ENCODE results near the gene GREB1.

Gene GREB1

GRCh38 chr2:11563784-11564666 lies 30.2 kb downstream of the GREB1 start:
- peaks cover 28% of the 10 kb centered on the region for H3K27me3 ChIP-seq (ENCODE audit: insufficient read depth, low read length)
- no peak overlapping the region for H3K4me3 ChIP-seq (ENCODE audit: low read depth, low read length)
- H2AFZ ChIP-seq (ENCODE audit: low read length, unreplicated experiment), result no peak overlapping the region
- no peaks in the 10 kb centered on the region for H3K4me1 ChIP-seq (ENCODE audit: control insufficient read depth, insufficient read depth, low read length, unreplicated experiment)
- H3K79me2 ChIP-seq (ENCODE audit: control insufficient read depth, insufficient read depth, low read length, unreplicated experiment), result no peaks in the 10 kb centered on the region
- no peaks in the 10 kb centered on the region for H3K36me3 ChIP-seq (ENCODE audit: insufficient read depth, low read length)
- no peak overlapping the region for H3K27ac ChIP-seq (ENCODE audit: low read depth, low read length)

GRCh38 chr2:11564816-11565567 lies 31.1 kb downstream of the GREB1 start:
- Histone ChIP-seq H3K79me2 (ENCODE audit: control insufficient read depth, insufficient read depth, low read length, unreplicated experiment) (no peaks in the 10 kb centered on the region), H2AFZ (ENCODE audit: low read length, unreplicated experiment) (no peak overlapping the region), H3K36me3 (ENCODE audit: insufficient read depth, low read length) (no peaks in the 10 kb centered on the region), H3K27ac (ENCODE audit: low read depth, low read length) (no peak overlapping the region), H3K4me3 (ENCODE audit: low read depth, low read length) (no peak overlapping the region), H3K27me3 (ENCODE audit: insufficient read depth, low read length) (peaks cover 23% of the 10 kb centered on the region), H3K4me1 (ENCODE audit: control insufficient read depth, insufficient read depth, low read length, unreplicated experiment) (no peaks in the 10 kb centered on the region)

DNA sequence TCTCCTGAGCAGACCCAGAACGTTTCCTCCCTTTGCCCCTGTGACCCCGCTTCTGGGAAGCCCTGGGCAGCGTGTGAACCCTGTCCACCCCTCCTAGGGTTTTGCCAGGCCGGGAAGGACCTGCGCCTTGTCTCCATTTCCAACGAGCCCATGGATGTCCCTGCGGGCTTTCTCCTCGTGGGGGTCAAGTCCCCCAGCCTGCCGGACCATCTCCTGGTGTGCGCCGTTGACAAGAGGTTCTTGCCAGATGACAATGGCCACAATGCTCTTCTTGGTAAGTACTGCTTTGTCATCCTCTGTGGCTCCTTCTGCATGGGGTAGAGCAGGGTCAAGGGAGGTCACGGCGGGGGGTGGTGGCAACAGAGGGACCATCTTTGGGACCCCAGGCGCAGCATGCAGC lies 32.5 kb downstream of the GREB1 start:
- Histone ChIP-seq H3K27me3 (ENCODE audit: insufficient read depth, low read length) (peaks cover 27% of the 10 kb centered on the region; the same call in 1 of the 2 replicates), H2AFZ (ENCODE audit: low read length, unreplicated experiment) (no peak overlapping the region), H3K36me3 (ENCODE audit: insufficient read depth, low read length) (no peaks in the 10 kb centered on the region), H3K79me2 (ENCODE audit: control insufficient read depth, insufficient read depth, low read length, unreplicated experiment) (no peaks in the 10 kb centered on the region), H3K4me1 (ENCODE audit: control insufficient read depth, insufficient read depth, low read length, unreplicated experiment) (no peaks in the 10 kb centered on the region), H3K4me3 (ENCODE audit: low read depth, low read length) (no peak overlapping the region), H3K27ac (ENCODE audit: low read depth, low read length) (no peak overlapping the region)

DNA sequence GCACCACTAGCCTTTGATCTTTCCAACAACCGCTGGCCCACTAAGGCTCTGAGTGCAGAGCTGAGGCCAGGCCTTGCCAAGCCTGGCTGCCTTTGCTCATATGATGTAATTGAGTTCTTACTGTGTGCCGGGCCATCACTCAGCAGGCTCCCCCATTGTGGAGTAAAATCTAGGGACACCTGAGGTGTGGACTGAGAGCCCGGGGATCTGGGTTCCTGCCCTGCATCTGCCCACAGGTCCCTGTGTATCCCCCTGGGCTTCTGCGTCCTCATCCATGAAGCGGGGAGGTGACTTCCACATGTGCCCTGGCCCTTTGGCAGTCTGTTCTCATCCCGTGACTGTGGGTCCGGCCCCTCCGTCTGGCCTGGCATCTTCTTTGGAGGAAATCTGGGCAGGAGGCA lies 33.8 kb downstream of the GREB1 start:
- Histone ChIP-seq H3K79me2 (ENCODE audit: control insufficient read depth, insufficient read depth, low read length, unreplicated experiment) (no peaks in the 10 kb centered on the region), H3K4me3 (ENCODE audit: low read depth, low read length) (no peak overlapping the region), H2AFZ (ENCODE audit: low read length, unreplicated experiment) (no peak overlapping the region), H3K27me3 (ENCODE audit: insufficient read depth, low read length) (peaks cover 32% of the 10 kb centered on the region; the same call in 1 of the 2 replicates), H3K27ac (ENCODE audit: low read depth, low read length) (no peak overlapping the region), H3K4me1 (ENCODE audit: control insufficient read depth, insufficient read depth, low read length, unreplicated experiment) (no peaks in the 10 kb centered on the region), H3K36me3 (ENCODE audit: insufficient read depth, low read length) (no peaks in the 10 kb centered on the region)

- H3K27me3 ChIP-seq (ENCODE audit: insufficient read depth, low read length), result peaks cover 36% of the 10 kb centered on the region; the same call in 1 of the 2 replicates
These were observed 34.6 kb downstream of the GREB1 start for GRCh38 chr2:11568436-11568835.

DNA sequence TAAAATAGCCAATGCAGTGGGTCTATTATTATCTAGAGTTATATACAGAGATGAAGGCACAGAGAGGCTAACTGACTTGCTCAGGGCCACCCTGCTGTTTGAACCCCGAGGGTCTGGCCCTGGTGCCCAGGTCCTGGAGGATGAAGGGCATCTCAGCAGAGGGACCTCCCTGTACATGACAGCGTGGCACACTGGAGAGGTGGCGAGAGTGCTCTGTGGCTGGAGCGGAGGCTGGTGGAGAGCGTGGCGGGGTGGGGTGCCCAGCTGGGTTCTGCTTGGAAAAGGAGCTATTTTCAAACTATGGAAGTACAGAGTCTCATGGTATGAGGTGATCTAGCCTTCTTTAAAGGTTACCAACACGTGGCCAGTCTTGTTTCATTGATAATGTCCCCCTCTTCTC lies 35.8 kb downstream of the GREB1 start:
- Histone ChIP-seq H3K27ac (ENCODE audit: low read depth, low read length) (no peak overlapping the region), H3K79me2 (ENCODE audit: control insufficient read depth, insufficient read depth, low read length, unreplicated experiment) (no peaks in the 10 kb centered on the region), H2AFZ (ENCODE audit: low read length, unreplicated experiment) (no peak overlapping the region), H3K4me3 (ENCODE audit: low read depth, low read length) (no peak overlapping the region), H3K36me3 (ENCODE audit: insufficient read depth, low read length) (no peaks in the 10 kb centered on the region), H3K27me3 (ENCODE audit: insufficient read depth, low read length) (peaks cover 36% of the 10 kb centered on the region), H3K4me1 (ENCODE audit: control insufficient read depth, insufficient read depth, low read length, unreplicated experiment) (no peaks in the 10 kb centered on the region)

More at GRCh38 chr2:11568436-11568835, 34.6 kb downstream of the GREB1 start:
- Histone ChIP-seq H2AFZ (ENCODE audit: low read length, unreplicated experiment) (no peak overlapping the region), H3K4me1 (ENCODE audit: control insufficient read depth, insufficient read depth, low read length, unreplicated experiment) (no peaks in the 10 kb centered on the region), H3K4me3 (ENCODE audit: low read depth, low read length) (no peak overlapping the region), H3K79me2 (ENCODE audit: control insufficient read depth, insufficient read depth, low read length, unreplicated experiment) (no peaks in the 10 kb centered on the region), H3K27ac (ENCODE audit: low read depth, low read length) (no peak overlapping the region), H3K36me3 (ENCODE audit: insufficient read depth, low read length) (no peaks in the 10 kb centered on the region)

DNA sequence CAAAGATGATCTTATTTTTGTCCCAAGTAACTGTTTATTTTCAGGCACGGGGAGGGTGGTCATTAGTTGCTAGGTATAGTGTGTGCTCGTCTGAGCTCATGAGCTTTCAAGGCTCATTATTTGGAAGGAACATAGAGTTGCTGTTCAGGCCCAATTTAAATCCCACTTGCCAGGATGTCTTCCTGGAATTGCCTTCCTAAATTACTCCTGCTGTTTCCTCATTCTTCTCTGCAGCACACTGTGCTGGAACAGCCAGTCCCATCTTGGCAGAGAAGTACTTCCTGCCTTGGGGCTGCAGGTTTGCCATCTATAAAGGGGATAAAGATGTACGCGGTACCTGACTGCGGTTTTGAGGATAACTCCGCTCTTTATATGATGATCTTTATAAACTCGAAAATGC lies 37.3 kb downstream of the GREB1 start:
- H3K27me3 ChIP-seq (ENCODE audit: insufficient read depth, low read length), result peaks cover 35% of the 10 kb centered on the region
- H3K4me1 ChIP-seq (ENCODE audit: control insufficient read depth, insufficient read depth, low read length, unreplicated experiment), result no peaks in the 10 kb centered on the region
- H3K36me3 ChIP-seq (ENCODE audit: insufficient read depth, low read length), result no peaks in the 10 kb centered on the region
- no peak overlapping the region for H3K27ac ChIP-seq (ENCODE audit: low read depth, low read length)
- no peak overlapping the region for H3K4me3 ChIP-seq (ENCODE audit: low read depth, low read length)
- no peaks in the 10 kb centered on the region for H3K79me2 ChIP-seq (ENCODE audit: control insufficient read depth, insufficient read depth, low read length, unreplicated experiment)
- no peak overlapping the region for H2AFZ ChIP-seq (ENCODE audit: low read length, unreplicated experiment)

GRCh38 chr2:11572996-11573395 lies 39.2 kb downstream of the GREB1 start:
- Histone ChIP-seq H2AFZ (ENCODE audit: low read length, unreplicated experiment) (no peak overlapping the region), H3K79me2 (ENCODE audit: control insufficient read depth, insufficient read depth, low read length, unreplicated experiment) (no peaks in the 10 kb centered on the region), H3K4me1 (ENCODE audit: control insufficient read depth, insufficient read depth, low read length, unreplicated experiment) (no peaks in the 10 kb centered on the region), H3K27me3 (ENCODE audit: insufficient read depth, low read length) (peaks cover 39% of the 10 kb centered on the region), H3K36me3 (ENCODE audit: insufficient read depth, low read length) (no peaks in the 10 kb centered on the region), H3K4me3 (ENCODE audit: low read depth, low read length) (no peak overlapping the region), H3K27ac (ENCODE audit: low read depth, low read length) (no peak overlapping the region)

DNA sequence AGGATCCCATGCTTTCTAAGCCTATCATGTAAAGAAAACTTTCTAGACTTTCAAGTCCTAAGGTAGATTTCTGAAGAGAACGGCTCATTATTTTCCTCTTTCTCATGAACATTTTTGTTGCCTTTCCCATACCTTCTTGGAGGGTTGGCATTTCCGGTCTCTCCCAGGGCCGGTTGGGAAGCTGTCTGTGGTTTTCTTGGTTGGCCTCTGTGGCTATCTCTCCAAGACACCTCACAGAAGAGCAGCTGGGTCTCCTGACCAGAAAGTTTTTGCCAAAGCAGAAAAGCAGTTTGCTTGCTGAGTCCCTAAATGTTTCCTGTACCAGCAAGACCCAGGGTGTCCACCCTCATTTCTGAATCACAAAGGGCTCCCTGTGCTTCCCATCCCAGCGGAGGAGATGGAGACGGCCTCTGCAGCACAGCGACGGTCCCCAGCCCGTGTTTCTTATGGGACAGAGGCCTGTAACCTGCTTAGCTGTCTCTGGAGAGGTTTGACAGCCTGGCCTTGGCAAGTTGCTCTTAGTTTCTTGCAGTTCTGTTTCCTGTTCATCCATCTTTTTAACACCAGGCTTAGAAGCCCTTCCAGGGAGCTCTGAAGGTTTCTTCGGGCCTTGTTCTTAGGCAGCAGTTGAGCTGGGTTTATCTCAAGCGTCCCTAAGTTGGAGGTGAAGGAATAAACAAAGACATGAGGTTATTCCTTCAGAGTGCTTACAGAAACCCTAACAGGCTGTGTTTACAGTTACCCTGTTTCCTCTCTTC lies 39.8 kb downstream of the GREB1 start:
- no peak overlapping the region for H3K4me3 ChIP-seq (ENCODE audit: low read depth, low read length)
- peaks cover 33% of the 10 kb centered on the region for H3K27me3 ChIP-seq (ENCODE audit: insufficient read depth, low read length)
- no peaks in the 10 kb centered on the region for H3K36me3 ChIP-seq (ENCODE audit: insufficient read depth, low read length)
- H3K4me1 ChIP-seq (ENCODE audit: control insufficient read depth, insufficient read depth, low read length, unreplicated experiment), result no peaks in the 10 kb centered on the region
- no peaks in the 10 kb centered on the region for H3K79me2 ChIP-seq (ENCODE audit: control insufficient read depth, insufficient read depth, low read length, unreplicated experiment)
- H2AFZ ChIP-seq (ENCODE audit: low read length, unreplicated experiment), result no peak overlapping the region
- H3K27ac ChIP-seq (ENCODE audit: low read depth, low read length), result no peak overlapping the region

DNA sequence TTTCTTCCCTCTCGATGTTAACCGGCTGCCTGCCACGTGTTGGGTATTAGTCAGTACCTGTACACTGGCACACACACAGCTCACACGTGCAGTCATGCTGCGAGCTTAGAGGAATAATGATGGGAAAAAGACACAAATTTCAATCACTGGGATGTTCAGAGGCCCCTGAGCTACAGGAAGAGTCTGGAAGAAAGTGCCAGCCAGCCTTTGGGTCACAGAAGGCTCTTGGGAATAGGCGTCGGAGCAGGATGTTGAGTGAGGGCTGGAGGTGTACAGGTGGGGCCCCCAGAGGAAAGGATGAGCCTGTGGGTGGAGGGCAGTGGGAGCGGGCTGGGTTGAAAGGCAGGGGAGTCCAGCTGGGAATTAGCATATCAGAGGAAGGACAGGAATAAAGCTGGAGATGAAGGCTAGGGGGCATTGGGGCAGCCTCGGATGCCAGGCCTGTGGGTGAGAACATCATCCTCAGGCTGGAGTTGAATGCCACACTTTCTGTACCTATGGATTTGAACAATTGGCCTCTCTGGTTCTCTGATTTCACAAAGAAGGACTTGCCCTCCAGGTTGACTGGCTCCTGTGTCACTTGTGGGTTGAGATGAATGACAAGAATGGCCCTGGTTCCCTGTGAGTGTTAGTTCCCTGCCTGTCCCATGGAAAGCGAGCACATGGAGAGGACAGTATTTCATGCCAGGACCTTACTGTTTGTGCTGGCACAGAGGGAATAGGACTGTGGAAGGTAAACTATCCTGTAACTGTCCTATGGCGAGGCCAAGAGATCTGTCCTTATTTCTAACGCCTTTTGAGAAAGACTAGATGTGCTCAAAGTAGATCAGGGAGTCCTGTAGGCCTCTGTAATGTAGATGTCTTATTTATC lies 40.6 kb downstream of the GREB1 start:
- Histone ChIP-seq H3K27me3 (ENCODE audit: insufficient read depth, low read length) (peaks cover 29% of the 10 kb centered on the region), H3K4me3 (ENCODE audit: low read depth, low read length) (no peak overlapping the region), H3K36me3 (ENCODE audit: insufficient read depth, low read length) (no peaks in the 10 kb centered on the region), H3K4me1 (ENCODE audit: control insufficient read depth, insufficient read depth, low read length, unreplicated experiment) (no peaks in the 10 kb centered on the region), H3K79me2 (ENCODE audit: control insufficient read depth, insufficient read depth, low read length, unreplicated experiment) (no peaks in the 10 kb centered on the region), H3K27ac (ENCODE audit: low read depth, low read length) (no peak overlapping the region), H2AFZ (ENCODE audit: low read length, unreplicated experiment) (no peak overlapping the region)

Measured in ACC112 (cell line).